Measurements from ENCODE around the gene LRSAM1.

Gene LRSAM1

DNA sequence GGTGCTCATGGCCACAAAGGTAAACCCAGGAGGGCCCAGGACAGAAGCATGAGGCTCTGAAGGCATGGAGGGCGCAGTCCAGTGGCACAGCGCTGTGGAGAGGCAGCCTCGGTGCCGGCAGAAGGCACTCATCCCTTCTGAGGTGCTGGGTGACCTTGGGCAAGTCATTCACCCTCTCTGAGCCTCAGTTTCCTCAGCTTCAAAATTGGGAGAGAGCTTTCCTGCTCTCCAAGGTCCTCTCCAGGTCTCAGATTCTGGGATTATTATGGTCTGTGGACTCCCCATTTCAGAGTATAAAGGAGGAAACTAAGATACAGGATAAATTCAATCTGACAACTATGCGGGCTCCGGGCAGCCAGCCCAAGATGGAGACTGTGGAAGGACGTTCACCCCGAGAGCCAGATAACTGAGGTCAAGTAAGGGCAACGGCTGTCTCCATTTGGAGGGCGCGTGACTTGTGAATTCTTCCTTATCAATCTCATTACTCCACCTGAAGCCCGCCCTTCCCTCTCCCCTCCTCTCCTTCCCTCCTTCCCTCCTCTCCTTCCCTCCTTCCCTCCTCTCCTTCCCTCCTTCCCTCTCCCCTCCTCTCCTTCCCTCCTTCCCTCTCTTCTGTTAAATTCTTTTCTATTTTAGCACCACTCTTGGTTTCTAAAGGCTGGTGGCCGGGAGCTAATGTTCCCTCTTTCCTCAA lies 58.1 kb downstream of the LRSAM1 start:
- H3K4me3 ChIP-seq (ENCODE audit: low read depth, low read length), result no peak overlapping the region

DNA sequence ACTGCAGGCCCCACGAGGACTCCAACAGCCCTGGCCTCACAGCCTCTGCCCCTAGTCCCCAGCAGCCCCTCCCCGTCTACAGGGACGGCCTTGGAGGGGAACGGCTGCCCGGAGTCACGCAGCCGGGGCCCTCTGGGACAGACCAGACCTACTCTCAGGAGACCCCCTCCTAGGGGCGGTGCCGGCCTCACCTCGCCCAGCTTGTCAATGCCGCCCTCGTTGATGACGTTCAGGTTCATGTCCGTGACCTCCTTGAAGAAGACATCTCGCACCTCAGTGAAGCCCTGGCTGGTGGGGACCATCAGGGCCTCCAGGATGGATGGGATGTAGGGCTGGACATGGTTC lies 58.6 kb downstream of the LRSAM1 start:
- H3K4me3 ChIP-seq (ENCODE audit: low read depth, low read length), result no peak overlapping the region

DNA sequence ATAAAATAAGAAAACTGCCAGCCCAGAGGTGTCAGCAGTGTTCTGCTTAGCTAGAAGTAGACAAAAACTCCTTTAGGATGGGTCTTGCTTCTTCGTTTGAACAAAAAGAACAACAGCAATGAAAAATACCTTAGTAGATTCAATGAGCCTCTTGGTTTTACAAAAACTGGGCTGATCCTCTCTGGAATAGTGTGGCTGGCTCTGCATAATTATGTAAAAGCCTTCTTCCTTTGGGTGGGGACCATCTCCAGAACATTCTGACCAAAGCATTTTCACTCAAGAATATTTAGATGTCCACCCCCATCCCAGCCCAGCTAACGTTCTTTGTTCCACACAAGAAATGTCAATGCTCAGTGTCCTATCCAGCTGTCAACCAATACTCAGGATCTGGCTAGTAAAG lies 63.2 kb downstream of the LRSAM1 start:
- H3K4me3 ChIP-seq (ENCODE audit: low read depth, low read length), result no peak overlapping the region

- no peak overlapping the region for H3K4me3 ChIP-seq (ENCODE audit: low read depth, low read length)
These were observed 65.7 kb downstream of the LRSAM1 start for GRCh38 chr9:127516835-127517607.

- H3K4me3 ChIP-seq (ENCODE audit: low read depth, low read length), result no peak overlapping the region
These were observed 66.3 kb downstream of the LRSAM1 start for GRCh38 chr9:127517620-127518019.

DNA sequence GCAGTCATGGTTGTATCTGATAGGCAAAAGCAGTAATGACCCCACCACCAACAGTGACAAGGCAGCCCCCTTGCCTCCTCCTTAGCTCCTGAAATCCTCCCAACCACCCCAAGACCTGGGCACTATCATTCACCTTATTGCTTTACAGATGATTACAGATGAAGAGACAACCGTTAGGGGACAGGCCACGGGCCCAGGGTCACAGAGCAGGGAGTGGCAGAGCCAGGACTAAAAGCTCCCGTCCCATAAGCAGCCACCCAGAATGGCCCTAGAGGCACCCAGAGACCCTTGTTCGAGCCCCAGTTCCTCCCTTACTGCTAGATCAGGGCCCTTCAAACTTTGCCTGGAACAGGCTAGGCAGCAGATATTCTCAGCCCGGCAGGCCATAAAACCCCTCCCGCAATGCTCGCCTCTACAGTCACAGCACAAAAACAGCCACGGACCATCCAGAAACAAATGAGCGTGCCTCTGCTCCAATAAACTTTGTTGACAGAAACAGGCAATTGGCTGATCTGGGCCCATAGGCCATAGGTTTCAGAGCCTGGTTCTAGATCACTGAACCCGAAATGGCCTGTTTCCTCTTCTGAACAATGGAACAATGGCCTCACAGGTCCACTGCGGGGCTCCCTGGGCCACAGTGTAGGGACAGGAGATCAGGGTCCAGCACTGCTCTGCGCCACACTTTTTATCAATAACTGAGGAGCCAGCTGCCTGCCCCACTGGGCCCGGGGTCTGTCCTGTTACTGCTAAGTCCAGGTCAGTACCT lies 67.0 kb downstream of the LRSAM1 start:
- H3K4me3 ChIP-seq (ENCODE audit: low read depth, low read length), result no peak overlapping the region

- H3K4me3 ChIP-seq (ENCODE audit: low read depth, low read length), result no peak overlapping the region
These were observed 68.2 kb downstream of the LRSAM1 start for GRCh38 chr9:127519301-127520166.

- no peak overlapping the region for H3K4me3 ChIP-seq (ENCODE audit: low read depth, low read length)
These were observed 69.9 kb downstream of the LRSAM1 start for GRCh38 chr9:127520941-127521918.

- no peak overlapping the region for H3K4me3 ChIP-seq (ENCODE audit: low read depth, low read length)
These were observed 70.6 kb downstream of the LRSAM1 start for GRCh38 chr9:127521919-127522304.

DNA sequence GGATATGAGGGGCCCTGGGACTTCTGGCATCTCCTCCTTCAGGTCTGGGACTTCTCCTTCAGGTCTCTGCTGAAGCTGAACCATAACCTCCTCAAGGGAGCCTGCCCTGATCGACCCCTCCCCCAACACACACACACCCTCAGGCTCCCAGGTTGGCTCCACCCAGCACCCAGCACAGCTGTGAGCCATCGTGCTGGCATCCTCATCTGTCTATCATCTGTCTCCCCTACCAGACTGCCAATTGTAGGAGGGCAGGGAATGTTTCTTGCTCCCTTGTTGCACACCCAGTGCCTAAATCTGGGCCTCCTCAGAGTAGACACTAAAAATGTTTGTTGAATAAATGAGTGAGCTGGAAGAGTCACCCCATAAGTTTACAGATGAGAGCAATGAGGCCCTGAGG lies 71.4 kb downstream of the LRSAM1 start:
- H3K4me3 ChIP-seq (ENCODE audit: low read depth, low read length), result no peak overlapping the region

DNA sequence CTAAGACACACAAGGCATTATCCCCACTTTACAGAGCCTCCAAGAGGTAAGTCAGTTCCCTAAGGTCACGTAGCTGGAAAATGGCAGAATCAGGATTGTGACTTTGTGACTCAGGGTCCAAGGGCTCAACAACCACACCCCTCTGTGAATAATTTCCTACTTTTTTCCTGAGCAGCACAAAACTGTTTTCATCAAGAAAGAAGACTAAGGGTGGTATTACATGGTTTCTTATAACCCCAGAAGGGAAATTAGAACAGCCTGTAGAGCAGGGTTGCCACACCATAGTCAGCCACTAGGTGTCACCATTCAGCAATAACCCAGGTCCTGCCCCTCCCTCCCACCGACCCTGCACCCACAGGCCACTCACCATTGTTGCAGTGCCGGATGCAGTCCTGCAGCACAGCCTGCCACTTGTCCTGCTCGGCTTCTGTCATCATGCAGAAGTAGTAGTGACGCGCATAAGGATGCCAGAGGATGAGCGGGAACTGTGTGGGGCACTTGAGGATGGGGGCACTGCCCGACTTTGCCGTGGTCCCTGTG lies 72.1 kb downstream of the LRSAM1 start:
- no peak overlapping the region for H3K4me3 ChIP-seq (ENCODE audit: low read depth, low read length)

DNA sequence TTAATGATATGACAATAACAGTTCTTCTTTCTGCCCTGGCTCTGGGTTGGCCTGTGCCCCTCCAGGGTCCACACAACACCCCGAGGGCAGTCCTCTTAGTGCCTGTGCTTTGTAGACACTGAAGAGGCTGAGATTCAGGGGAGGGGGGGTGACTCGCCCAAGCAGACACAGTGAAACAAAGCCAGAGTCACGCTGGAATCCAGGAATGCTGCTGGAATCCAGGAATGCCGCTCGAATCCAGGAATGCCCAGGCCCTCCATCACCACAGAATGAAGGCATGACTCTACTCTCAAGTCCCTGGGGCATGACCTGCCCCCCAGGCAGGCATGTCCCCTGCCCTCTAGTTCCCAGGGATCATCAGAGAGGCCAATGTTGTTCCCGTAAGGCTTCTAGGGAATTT lies 73.1 kb downstream of the LRSAM1 start:
- H3K4me3 ChIP-seq (ENCODE audit: low read depth, low read length), result no peak overlapping the region

- no peak overlapping the region for H3K4me3 ChIP-seq (ENCODE audit: low read depth, low read length)
These were observed 74.3 kb downstream of the LRSAM1 start for GRCh38 chr9:127525401-127526188.

GRCh38 chr9:127526655-127527559 lies 75.6 kb downstream of the LRSAM1 start:
- H3K4me3 ChIP-seq (ENCODE audit: low read depth, low read length), result no peak overlapping the region

DNA sequence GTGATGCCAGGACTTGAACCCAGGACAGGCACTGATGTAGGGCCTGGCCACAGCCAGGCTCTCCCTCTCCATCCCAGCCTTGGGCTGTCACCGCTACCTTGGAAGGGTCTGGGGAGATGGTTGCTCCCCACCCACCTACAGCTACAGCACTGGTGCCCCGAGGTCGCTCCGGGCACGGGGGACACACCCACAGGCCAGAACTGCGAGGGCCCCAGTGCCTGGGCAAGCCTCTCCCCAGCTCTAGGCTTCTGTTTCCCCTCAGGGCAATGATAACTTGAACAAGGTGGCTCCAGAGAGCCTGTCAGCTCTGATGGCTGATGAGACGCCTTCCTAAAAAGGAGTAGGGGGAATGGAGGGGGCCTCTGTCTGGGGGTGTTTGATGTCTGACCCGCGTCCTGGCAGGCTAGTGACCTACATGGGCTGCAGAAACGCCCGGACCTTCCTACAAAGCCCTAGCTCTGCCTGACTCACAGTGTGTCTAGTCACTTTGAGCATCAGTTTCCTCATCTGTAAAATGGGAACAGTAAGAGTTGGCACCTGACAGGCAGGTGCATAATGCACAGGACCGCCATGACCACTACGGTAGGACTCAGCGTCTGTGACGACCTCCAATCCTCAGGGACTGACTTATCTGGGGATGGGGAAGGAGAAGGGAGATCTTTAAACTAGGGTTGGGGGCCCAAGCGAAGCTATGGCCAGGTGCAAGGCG lies 76.4 kb downstream of the LRSAM1 start:
- no peak overlapping the region for H3K4me3 ChIP-seq (ENCODE audit: low read depth, low read length)

DNA sequence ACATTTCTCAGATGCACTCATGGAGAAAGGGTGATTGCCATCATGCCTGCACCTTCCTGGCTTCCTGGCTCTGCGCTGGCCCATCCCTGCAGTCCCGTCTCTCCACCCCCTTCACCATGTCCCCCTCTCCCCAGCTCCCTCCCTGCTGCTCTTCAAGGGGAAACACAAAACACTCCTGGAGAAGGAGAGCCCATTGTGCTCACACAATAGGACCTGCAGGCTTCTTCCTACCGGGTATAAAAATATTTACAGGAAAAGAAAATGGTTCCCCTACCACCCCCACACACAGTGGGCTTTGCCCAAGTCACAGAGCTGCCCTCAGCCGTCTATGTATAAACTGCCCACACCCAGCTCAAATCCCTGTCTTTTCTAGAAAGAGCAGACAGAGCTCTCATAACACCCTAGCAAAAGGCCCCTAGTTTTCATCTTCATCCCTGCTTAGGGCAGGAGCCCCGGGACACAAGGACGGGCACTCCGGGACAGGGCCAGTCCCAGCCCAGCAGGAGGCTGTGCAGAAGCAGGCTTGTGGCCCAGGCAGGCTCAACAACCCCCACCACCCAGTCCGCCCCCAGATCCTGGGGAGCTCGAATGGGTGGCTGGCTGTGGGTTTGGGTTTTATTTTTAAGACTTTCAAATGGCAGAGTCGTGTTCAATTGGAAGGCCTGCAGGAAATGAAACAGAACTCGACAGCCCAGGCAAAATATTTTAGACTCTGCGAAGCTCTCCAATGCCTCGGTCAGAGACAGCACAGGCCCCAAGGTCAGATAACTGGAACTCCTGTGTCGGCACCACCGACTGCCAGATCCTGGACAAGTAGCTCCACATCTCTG lies 77.3 kb downstream of the LRSAM1 start:
- H3K4me3 ChIP-seq (ENCODE audit: low read depth, low read length), result no peak overlapping the region

Measured in iPS-11a (cell line).